HCT116 (cell line): Measurements from ENCODE around the gene RCL1. TPM values are rescaled to one million over a fixed set of nuclear protein-coding genes. Genes with fewer than 3 reads are reported as not detected.

ENCODE experiments used
- ATAC-seq: fragments of 200-7000 bp; cut with Tn5 transposase; 2 replicates; pipeline ENCODE4 v1.9.1; 2020; ENCODE audit warnings: mild to moderate bottlenecking, moderate library complexity
- BruUV-seq: library from RNA; stranded (reverse); fragments of 400-500 nt; replicated peaks from 2 replicates; lab custom pipeline; 2021; lab: Mats Ljungman, UMichigan
- CTCF ChIA-PET: fragments of 300-600 bp; sonication (Branson Sonifier 250); formaldehyde crosslinking; loops from one replicate; lab custom pipeline; 2021; ENCODE audit warnings: antibody characterized with exemption; lab: Charles Lee
- POLR2A ChIA-PET: fragments of 300-600, 350-600 bp; sonication (Branson Sonifier 250); formaldehyde crosslinking; loops from one replicate; lab custom pipeline; 2021; ENCODE audit warnings: antibody characterized with exemption; lab: Charles Lee
- RAD21 ChIA-PET, 2 experiments: fragments of 300-600 bp; sonication (Branson Sonifier 250); formaldehyde crosslinking; loops; one replicate each; lab custom pipeline; 2023; ENCODE audit warnings: low total read pairs in 2 of 2; ENCODE audit not compliant: uncharacterized antibody in 2 of 2, unreplicated experiment in 2 of 2, low non-redundant PET in 1 of 2; lab: Charles Lee
- DNase-seq: peaks from one replicate; pipeline ENCODE4 v3.0.0-alpha.2; 2010; ENCODE audit warnings: low read depth, low spot score
- H2AFZ ChIP-seq: fragments of 200-600 bp; shearing (Covaris generic), sonication (generic); 2 replicates; pipeline ENCODE4 v1.6.1; 2017; ENCODE audit warnings: low read depth, mixed run types, mixed read lengths, antibody characterized with exemption, low read length; ENCODE audit not compliant: poor library complexity, severe bottlenecking
- H3K27ac ChIP-seq: 2 replicates; pipeline ENCODE4 v1.5.1; 2012; ENCODE audit warnings: low read depth, low read length
- H3K27me3 ChIP-seq: fragments of 200-600 bp; sonication (generic); 2 replicates; pipeline ENCODE4 v1.6.1; 2016; ENCODE audit warnings: mixed run types, low read length, mixed read lengths; ENCODE audit not compliant: insufficient read depth
- H3K36me3 ChIP-seq, 2 experiments: fragments of 200-500 bp in 1 of 2; fragments of 200-600 bp in 1 of 2; sonication (Bioruptor generic) in 1 of 2; sonication (generic) in 1 of 2; 2 replicates each; pipeline versions ENCODE4 v1.5.1 to v1.6.1; 2014 to 2016; ENCODE audit warnings: low read length in 2 of 2, inconsistent platforms in 1 of 2, mixed read lengths in 1 of 2, mixed run types in 1 of 2; ENCODE audit not compliant: insufficient read depth in 2 of 2, control insufficient read depth in 1 of 2
- H3K4me1 ChIP-seq, 2 experiments: fragments of 200-600 bp in 1 of 2; sonication (generic) in 1 of 2; 2 replicates each; pipeline versions ENCODE4 v1.5.1 to v1.6.1; 2012 to 2017; ENCODE audit warnings: low read length in 2 of 2, inconsistent platforms in 1 of 2, mild to moderate bottlenecking in 1 of 2, mixed read lengths in 1 of 2, mixed run types in 1 of 2, moderate library complexity in 1 of 2; ENCODE audit not compliant: insufficient read depth in 2 of 2, control insufficient read depth in 1 of 2
- H3K4me2 ChIP-seq: fragments of 200-600 bp; sonication (generic); 2 replicates; pipeline ENCODE4 v1.6.1; 2017; ENCODE audit warnings: mixed run types, low read length, mixed read lengths
- H3K4me3 ChIP-seq, 2 experiments: fragments of 200-600 bp in 1 of 2; sonication (generic) in 1 of 2; replicated peaks in 1 of 2; 2 replicates each; pipeline ENCODE4 v1.5.1; 2011 to 2016; ENCODE audit warnings: low read length in 2 of 2, control low read depth in 1 of 2, low read depth in 1 of 2, mild to moderate bottlenecking in 1 of 2, mixed read lengths in 1 of 2, mixed run types in 1 of 2
- H3K79me2 ChIP-seq: fragments of 200-600 bp; sonication (generic); 2 replicates; pipeline ENCODE4 v1.6.1; 2017; ENCODE audit warnings: mild to moderate bottlenecking, mixed run types, low read length, moderate library complexity, mixed read lengths; ENCODE audit not compliant: insufficient read depth
- H3K9ac ChIP-seq: fragments of 200-600 bp; sonication (generic); 2 replicates; pipeline ENCODE4 v1.6.1; 2016; ENCODE audit warnings: low read length, mixed read lengths
- H3K9me2 ChIP-seq: fragments of 200-600 bp; sonication (generic), shearing (Covaris generic); 2 replicates; pipeline ENCODE4 v1.6.1; 2017; ENCODE audit warnings: mixed run types, mild to moderate bottlenecking, moderate library complexity; ENCODE audit not compliant: insufficient read depth
- H3K9me3 ChIP-seq, 2 experiments: fragments of 200-500 bp in 1 of 2; fragments of 200-600 bp in 1 of 2; sonication (Bioruptor generic) in 1 of 2; sonication (generic) in 1 of 2; 2 replicates each; pipeline ENCODE4 v1.6.1; 2014 to 2017; ENCODE audit warnings: low read length in 2 of 2, mixed read lengths in 2 of 2, inconsistent platforms in 1 of 2, low read depth in 1 of 2, mild to moderate bottlenecking in 1 of 2, mixed run types in 1 of 2, moderate library complexity in 1 of 2; ENCODE audit not compliant: control insufficient read depth in 1 of 2, insufficient read depth in 1 of 2
- H4K20me1 ChIP-seq: fragments of 200-600 bp; sonication (generic), shearing (Covaris generic); 2 replicates; pipeline ENCODE4 v1.6.1; 2017; ENCODE audit warnings: mixed run types, mild to moderate bottlenecking, moderate library complexity; ENCODE audit not compliant: insufficient read depth
- CBX3 ChIP-seq: IDR thresholded peaks from 2 replicates; pipeline ENCODE4 v1.6.1; 2012; ENCODE audit warnings: low read depth
- CEBPB ChIP-seq: IDR thresholded peaks from 2 replicates; pipeline ENCODE4 v1.6.1; 2012; ENCODE audit warnings: low read depth
- EGR1 ChIP-seq: IDR thresholded peaks from 2 replicates; pipeline ENCODE4 v1.6.1; 2012; ENCODE audit warnings: low read depth
- ELF1 ChIP-seq: IDR thresholded peaks from 2 replicates; pipeline ENCODE4 v1.6.1; 2012; ENCODE audit warnings: low read depth, borderline replicate concordance
- EZH2 ChIP-seq: fragments of 200-600 bp; sonication (generic); IDR thresholded peaks from 2 replicates; pipeline ENCODE4 v1.6.1; 2017; ENCODE audit warnings: antibody characterized with exemption, mixed run types
- EZH2phosphoT487 ChIP-seq: fragments of 200-600 bp; IDR thresholded peaks from 2 replicates; pipeline ENCODE4 v1.6.1; 2018; ENCODE audit warnings: antibody characterized with exemption, borderline replicate concordance
- FOSL1 ChIP-seq: IDR thresholded peaks from 2 replicates; pipeline ENCODE4 v1.6.1; 2012; ENCODE audit warnings: low read depth
- POLR2A ChIP-seq: IDR thresholded peaks from 2 replicates; pipeline ENCODE4 v1.7.0; 2011; ENCODE audit warnings: borderline replicate concordance; ENCODE audit not compliant: insufficient read depth, insufficient read length; ENCODE audit errors: extremely low read depth
- POLR2AphosphoS5 ChIP-seq: IDR thresholded peaks from 2 replicates; pipeline ENCODE4 v1.6.1; 2011; ENCODE audit warnings: mild to moderate bottlenecking, low read depth, low read length, moderate library complexity
- RAD21 ChIP-seq: IDR thresholded peaks from 2 replicates; pipeline ENCODE4 v1.6.1; 2012; ENCODE audit warnings: low read depth, mild to moderate bottlenecking
- SP1 ChIP-seq: IDR thresholded peaks from 2 replicates; pipeline ENCODE4 v1.6.1; 2012; ENCODE audit warnings: low read depth
- SRF ChIP-seq: IDR thresholded peaks from 2 replicates; pipeline ENCODE4 v1.6.1; 2012; ENCODE audit warnings: low read depth
- TCF7L2 ChIP-seq: IDR thresholded peaks from 2 replicates; pipeline ENCODE4 v1.7.0; 2011; ENCODE audit warnings: borderline replicate concordance, inconsistent platforms; ENCODE audit not compliant: insufficient read depth, insufficient read length; ENCODE audit errors: extremely low read depth
- YY1 ChIP-seq: IDR thresholded peaks from 2 replicates; pipeline ENCODE4 v1.6.1; 2011; ENCODE audit warnings: low read length, low read depth, moderate library complexity, mild to moderate bottlenecking; ENCODE audit not compliant: insufficient replicate concordance; ENCODE audit errors: extremely low read depth
- ZFX ChIP-seq: fragments of 450-650 bp; IDR thresholded peaks from 2 replicates; pipeline ENCODE4 v1.6.1; 2017
- ZNF274 ChIP-seq: fragments of 200-500 bp; sonication (Bioruptor generic); IDR thresholded peaks from 2 replicates; pipeline ENCODE4 v1.6.1; 2014; ENCODE audit warnings: mild to moderate bottlenecking, low read depth, low read length, inconsistent platforms
- intact Hi-C: fragments of 100-400 bp; cut with micrococcal nuclease; formaldehyde crosslinking; loops from 2 replicates; pipeline ENCODE4 v1.10.0; 2022
- total RNA-seq: library from RNA; stranded (reverse); gene quantifications from one replicate; pipeline ENCODE4 v1.2.1, GENCODE V29; 2021; ENCODE audit not compliant: unreplicated experiment
- TF ChIP-seq, protein P1 (sequence below): IDR thresholded peaks from 2 replicates; pipeline ENCODE4 v1.6.1; 2011; ENCODE audit warnings: mild to moderate bottlenecking, low read length, moderate library complexity; ENCODE audit not compliant: insufficient replicate concordance; ENCODE audit errors: extremely low read depth
- TF ChIP-seq, protein P2 (sequence below): IDR thresholded peaks from 2 replicates; pipeline ENCODE4 v1.6.1; 2012
- TF ChIP-seq, protein P3 (sequence below): IDR thresholded peaks from 2 replicates; pipeline ENCODE4 v1.6.1; 2012
- TF ChIP-seq, protein P4 (sequence below): IDR thresholded peaks from 2 replicates; pipeline ENCODE4 v1.6.1; 2012; ENCODE audit warnings: low read depth

RCL1 gene
- total RNA-seq, 1 experiment from 2014 or later: 29.9 TPM

DNA sequence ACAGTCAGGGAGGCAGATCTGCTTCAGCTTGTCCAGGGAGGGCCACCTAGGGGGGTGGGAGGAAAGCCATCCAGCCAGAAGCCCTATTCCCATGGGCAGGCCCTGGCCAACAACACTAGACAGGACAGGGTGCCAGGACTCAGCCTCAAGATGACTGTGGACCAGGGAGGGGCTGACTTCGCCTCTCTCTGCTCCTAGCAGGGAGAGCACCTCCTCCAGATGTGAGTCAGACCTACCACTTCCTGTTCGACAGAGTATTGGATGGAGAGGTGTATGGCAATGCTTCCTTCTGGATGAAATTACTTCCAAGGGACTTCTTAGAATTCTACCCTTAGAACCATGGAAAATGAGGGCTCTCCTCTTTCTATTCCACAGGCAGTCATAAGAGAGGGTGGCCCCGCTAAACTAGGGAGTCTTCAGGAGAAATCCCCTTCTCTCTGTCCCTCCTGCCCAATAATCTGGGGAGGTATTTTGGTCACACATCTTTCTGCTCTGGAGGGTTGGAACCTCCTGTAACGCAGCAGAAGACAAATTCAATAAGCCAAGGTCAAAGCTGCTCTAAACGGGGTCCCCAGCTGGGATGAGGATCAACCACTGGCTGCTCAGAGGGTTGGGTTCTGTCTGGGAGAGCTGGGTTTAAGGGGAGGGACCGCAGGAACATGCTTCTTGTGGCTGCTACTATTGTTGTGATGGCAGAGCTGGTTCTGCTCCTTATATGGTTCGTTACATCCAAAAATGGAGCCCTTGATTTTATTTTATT, 23.2 kb upstream of the RCL1 start:
- Histone ChIP-seq H3K9ac (no peak overlapping the region), H3K4me3 (no peak overlapping the region), H3K27me3 (no peaks in the 10 kb centered on the region), H3K9me2 (no peaks in the 10 kb centered on the region), H3K9me3 (no peaks in the 10 kb centered on the region), H3K4me2 (peak overlapping the region; percentile 59), H3K4me1 (peaks cover 0 to 14% of the 10 kb centered on the region in 2 experiments; a peak in 3 of 4 replicates), H3K79me2 (no peaks in the 10 kb centered on the region), H2AFZ (peak overlapping the region; percentile 45), H3K36me3 (no peaks in the 10 kb centered on the region), H4K20me1 (no peaks in the 10 kb centered on the region), H3K27ac (no peak overlapping the region)
- no peak for TF ChIP-seq POLR2AphosphoS5
- TF ChIP-seq EZH2phosphoT487: no peak
- TF ChIP-seq EGR1: no peak
- TF ChIP-seq RAD21: no peak
- TF ChIP-seq FOSL1: no peak
- TF ChIP-seq ELF1: no peak; the same call in 1 of the 2 replicates
- TF ChIP-seq, protein P1, sequence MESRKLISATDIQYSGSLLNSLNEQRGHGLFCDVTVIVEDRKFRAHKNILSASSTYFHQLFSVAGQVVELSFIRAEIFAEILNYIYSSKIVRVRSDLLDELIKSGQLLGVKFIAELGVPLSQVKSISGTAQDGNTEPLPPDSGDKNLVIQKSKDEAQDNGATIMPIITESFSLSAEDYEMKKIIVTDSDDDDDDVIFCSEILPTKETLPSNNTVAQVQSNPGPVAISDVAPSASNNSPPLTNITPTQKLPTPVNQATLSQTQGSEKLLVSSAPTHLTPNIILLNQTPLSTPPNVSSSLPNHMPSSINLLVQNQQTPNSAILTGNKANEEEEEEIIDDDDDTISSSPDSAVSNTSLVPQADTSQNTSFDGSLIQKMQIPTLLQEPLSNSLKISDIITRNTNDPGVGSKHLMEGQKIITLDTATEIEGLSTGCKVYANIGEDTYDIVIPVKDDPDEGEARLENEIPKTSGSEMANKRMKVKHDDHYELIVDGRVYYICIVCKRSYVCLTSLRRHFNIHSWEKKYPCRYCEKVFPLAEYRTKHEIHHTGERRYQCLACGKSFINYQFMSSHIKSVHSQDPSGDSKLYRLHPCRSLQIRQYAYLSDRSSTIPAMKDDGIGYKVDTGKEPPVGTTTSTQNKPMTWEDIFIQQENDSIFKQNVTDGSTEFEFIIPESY: no peak
- no peak for TF ChIP-seq ZNF274
- no peak for TF ChIP-seq YY1
- no peak for TF ChIP-seq CBX3
- TF ChIP-seq TCF7L2: no peak
- TF ChIP-seq, protein P2, sequence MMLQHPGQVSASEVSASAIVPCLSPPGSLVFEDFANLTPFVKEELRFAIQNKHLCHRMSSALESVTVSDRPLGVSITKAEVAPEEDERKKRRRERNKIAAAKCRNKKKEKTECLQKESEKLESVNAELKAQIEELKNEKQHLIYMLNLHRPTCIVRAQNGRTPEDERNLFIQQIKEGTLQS: no peak
- TF ChIP-seq SP1: no peak
- no peak for TF ChIP-seq SRF
- no peak for TF ChIP-seq POLR2A
- TF ChIP-seq ZFX: no peak
- TF ChIP-seq, protein P3, sequence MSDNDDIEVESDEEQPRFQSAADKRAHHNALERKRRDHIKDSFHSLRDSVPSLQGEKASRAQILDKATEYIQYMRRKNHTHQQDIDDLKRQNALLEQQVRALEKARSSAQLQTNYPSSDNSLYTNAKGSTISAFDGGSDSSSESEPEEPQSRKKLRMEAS: no peak
- no peak for TF ChIP-seq EZH2
- TF ChIP-seq CEBPB: no peak
- TF ChIP-seq, protein P4, sequence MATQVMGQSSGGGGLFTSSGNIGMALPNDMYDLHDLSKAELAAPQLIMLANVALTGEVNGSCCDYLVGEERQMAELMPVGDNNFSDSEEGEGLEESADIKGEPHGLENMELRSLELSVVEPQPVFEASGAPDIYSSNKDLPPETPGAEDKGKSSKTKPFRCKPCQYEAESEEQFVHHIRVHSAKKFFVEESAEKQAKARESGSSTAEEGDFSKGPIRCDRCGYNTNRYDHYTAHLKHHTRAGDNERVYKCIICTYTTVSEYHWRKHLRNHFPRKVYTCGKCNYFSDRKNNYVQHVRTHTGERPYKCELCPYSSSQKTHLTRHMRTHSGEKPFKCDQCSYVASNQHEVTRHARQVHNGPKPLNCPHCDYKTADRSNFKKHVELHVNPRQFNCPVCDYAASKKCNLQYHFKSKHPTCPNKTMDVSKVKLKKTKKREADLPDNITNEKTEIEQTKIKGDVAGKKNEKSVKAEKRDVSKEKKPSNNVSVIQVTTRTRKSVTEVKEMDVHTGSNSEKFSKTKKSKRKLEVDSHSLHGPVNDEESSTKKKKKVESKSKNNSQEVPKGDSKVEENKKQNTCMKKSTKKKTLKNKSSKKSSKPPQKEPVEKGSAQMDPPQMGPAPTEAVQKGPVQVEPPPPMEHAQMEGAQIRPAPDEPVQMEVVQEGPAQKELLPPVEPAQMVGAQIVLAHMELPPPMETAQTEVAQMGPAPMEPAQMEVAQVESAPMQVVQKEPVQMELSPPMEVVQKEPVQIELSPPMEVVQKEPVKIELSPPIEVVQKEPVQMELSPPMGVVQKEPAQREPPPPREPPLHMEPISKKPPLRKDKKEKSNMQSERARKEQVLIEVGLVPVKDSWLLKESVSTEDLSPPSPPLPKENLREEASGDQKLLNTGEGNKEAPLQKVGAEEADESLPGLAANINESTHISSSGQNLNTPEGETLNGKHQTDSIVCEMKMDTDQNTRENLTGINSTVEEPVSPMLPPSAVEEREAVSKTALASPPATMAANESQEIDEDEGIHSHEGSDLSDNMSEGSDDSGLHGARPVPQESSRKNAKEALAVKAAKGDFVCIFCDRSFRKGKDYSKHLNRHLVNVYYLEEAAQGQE: no peak
- POLR2A ChIA-PET: no interaction called here
- peak; percentile 93 for ATAC-seq
- intact Hi-C loops: no loop called here
- RAD21 ChIA-PET: no interaction called here
- no TSS peak for BruUV-seq
- DNase-seq: no peak
- CTCF ChIA-PET: no interaction called here
